HG03175 (cell line): ENCODE results near the gene URAD.
"Not testable (repeated sequence)": the region's sequence is repeated elsewhere in the genome, so short reads cannot be mapped to it uniquely, and the experiment has no call there.

Experiments used
- ATAC-seq: cut with Tn5 transposase; IDR thresholded peaks from one replicate; pipeline ENCODE4 v1.9.1; 2021; ENCODE audit warnings: mild to moderate bottlenecking, moderate library complexity; ENCODE audit not compliant: unreplicated experiment

URAD gene

GRCh38 chr13:27988520-27988919 is at the start of gene URAD:
Gene URAD (minus strand): TSS chr13:27988693. CDS start chr13:27988637, 56 bp downstream.
- ATAC-seq = no peak

DNA sequence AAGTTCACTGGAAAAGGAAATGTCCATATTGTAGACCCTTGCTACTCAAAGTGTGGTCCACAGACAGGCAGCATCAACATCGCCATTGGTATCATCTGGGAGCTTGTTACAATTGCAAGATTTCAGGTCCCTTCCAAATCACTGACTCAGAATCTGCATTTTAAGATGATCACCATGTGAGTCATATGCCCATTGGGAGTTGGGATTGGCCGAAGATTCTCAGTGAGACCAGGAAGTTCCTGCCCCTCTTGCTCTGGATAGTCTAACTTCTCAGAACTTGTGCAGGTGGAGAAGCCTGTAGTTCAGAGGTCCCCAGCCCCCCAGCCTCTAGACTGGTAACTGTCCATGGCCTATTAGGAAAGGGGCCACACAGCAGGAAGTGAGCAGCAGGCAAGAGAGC is 48.9 kb upstream of the URAD start:
- ATAC-seq = no peak

- no peak for ATAC-seq
Measured at GRCh38 chr13:28035146-28035782, 46.8 kb upstream of the URAD start.

DNA sequence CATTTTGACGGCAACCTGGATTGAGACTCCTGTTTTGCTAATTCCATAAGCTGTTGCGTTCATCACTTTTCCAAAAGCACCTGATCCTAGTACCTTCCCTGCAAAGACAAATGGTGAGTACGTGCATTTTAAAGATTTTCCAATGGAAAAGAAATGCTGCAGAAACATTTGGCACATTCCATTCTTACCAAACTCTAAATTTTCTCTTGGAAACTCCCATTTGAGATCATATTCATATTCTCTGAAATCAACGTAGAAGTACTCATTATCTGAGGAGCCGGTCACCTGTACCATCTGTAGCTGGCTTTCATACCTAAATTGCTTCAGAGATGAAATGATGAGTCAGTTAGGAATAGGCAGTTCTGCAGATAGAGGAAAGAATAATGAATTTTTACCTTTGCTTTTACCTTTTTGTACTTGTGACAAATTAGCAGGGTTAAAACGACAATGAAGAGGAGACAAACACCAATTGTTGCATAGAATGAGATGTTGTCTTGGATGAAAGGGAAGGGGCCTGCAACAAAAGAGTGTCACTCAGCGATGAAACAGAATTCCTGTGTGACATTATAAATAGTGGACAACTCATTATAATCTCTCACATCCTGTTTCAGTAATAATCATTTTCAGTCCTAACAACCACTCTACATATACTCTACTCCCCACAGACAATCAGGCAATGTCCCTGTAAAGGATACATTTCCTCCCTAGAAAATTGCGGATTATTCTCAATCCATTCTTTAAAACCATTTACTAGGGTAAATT is 45.6 kb upstream of the URAD start:
- no peak for ATAC-seq

DNA sequence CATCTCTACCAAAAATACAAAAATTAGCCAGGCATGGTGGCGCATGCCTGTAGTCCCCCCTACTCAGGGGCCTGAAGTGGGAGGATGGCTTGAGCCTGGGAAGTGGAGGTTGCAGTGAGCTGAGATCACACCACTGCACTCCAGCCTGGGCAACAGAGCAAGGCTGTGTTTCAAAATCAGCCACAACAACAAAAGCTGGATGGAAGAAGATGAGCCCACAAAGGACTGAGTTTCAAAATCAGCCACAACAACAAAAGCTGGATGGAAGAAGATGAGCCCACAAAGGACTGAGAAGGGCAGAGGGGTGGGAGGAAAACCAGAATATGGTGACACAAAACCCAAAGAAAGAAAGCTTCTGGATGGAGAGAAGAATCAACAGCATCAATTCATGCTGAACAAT is 43.9 kb upstream of the URAD start:
- ATAC-seq = not testable (repeated sequence)

DNA sequence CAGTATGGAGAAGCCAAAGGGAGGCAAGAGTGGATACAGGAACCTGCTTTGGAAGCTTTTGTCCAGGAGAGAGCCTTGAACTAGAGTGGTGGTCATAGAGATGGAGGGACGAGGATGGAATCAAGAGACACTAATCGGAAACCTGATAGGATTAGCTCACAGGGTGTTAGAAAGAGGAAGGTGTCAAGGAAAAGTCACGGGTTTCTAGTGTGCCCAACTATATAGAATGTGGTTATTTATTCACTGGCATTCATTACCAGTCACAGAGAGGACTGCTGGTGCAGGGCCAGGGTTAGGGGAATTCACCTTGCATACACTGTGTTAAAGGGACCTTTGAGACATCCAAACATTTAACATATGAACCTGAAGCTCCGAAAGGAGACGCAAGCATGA is 43.4 kb upstream of the URAD start:
- no peak for ATAC-seq

DNA sequence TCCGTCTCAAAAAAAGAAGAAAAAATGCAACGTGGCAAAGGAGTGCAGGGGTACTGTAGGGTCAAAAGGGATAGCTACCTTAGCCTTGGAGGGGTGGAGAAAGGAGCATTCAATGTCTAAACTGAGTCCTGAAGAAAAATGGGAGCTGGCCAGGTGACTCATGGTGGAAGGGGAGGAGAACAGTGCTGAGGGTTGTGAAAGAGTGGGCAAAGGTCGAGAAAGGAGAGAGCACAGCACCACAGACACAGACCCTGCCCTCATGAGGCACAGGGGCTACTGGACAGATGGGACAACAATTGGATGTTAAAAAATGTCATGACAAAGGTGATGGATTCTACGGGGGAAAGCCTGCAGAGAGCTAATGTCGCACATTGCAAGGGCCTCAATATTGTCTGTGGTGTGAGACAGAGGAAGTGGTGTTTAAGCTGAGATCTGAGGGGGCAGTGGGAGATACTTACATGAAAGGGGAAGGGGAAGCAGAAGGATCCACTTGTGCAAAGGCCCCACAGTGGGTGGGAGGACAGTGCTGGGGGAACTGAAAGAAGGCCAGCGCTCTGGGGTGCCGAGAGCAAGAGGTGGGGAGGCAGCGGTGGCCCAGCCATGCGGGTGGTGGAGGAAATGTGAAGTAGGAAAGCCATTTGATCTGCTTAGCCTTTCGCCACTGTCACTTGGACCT is 42.9 kb upstream of the URAD start:
- peak; percentile 54 for ATAC-seq

DNA sequence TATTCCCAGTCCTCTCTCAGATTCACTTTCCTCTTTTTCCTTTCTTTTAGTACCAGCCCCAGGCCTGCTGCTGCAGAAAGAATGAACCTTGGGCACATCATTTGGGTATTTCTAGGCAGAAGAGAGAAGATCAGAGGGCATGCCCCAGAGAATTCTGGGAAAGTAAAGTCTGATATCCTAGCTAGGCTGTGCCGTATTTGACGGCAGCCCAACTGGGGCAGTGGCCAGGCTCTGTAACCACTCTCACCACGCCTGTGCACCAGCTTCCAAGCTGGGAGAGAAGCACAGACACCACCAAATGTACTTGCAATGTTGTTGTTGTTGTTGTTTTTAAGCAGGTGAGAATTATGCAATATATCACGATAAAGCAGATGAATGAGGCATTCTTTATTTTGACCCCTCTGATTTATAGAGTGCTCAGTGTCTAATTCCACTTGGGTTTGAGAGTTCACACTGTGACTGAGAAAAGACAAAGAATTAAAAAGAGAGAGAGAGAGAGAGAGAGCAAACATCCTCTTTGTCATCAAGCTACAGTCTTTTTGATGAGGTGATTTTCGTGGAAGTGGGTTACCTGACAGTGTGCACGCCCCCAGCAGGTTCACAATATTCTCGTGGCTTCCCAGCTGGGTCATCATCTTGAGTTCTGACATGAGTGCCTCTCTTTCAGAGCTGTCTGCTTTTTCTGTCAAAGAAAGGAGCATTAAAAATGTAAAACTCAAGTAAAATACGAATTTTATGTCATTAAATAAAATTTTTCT is 39.3 kb upstream of the URAD start:
- ATAC-seq = no peak

DNA sequence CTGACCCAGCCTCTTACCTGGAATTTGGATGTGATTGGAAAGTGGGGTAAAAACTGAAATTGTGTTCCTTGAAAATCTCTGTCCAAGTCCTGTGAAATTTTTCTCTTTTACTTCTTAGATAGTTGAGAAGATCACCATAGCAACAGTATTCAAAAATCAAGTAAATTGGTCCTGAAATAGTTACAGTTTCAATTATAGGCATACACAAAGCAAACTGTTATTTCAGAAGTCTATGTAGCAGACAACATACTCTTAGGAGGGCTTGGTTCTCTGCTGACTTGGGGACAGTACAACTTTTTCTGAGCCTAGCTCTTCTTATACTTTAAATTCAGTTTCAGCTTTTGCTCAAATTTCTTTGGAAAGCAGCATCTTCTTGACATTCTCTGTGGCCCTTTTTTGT is 38.6 kb upstream of the URAD start:
- no peak for ATAC-seq

DNA sequence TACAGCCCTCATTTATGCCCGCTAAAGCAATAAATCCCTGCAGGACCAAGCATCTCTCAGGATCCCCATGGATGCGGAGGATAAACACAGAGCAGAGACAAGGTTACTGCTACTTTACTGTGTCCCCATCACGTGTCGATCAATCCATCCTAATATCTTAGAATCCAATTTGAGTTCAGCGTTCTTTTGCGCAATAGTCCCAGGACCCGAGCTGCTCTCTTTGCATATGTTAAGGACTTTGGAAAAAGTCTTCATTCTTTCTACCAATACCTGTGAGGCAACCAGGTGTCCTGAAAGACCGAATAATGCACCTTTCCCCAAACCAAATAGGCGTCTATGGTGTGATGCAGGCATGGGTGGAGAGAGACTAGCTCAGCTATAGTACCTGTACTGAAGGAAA is 38.0 kb upstream of the URAD start:
- ATAC-seq = no peak

DNA sequence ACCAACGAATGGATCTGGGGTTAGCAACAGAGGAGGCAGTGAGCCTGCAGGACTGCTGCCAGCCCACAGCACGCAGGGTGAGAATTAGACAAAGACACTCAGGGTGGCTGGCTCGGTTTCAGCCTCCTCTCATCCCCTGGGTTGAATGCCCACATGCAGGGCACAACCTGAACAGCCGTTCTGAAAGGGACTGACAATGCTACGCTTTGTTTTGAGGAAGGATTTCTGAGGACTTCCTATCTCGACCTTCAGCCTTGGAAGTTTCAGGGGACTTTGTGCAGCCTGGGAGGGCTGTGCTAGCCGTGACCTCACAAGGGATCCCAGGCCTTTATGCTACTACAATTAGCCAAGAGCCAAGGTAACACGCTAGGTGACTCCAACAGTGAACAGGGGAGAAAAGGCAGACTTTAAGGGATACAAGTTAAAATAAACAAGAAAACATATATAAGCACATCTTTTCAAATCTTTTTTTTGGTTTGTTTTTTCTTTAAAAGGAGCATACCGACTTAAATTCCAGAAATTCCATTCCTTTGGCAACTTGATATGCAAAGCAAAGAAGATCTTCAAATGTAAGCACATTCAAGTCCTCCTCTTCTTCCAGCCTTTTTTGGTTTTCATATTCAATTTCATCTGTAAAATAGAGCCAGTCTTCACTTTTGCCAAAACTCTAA is 34.5 kb upstream of the URAD start:
- ATAC-seq = no peak

DNA sequence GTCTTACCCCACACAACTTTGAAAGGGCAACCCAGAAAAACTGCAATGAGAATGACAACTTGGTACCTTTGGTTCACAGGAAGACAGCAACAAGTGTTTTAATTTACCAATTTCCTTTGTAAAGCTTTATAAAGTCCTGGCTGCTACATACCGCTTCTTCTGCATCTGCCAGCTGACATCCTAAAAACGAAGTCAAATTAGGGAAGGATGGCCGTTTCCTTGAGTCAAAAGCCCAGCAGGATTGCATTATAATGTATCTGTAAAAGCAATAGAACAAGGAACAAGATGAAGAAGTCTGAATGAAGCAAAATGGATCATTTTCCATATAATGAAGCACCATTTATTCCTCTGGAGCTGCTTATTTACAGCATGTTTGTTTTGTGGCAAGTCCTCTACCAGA is 25.8 kb upstream of the URAD start:
- no peak for ATAC-seq

GRCh38 chr13:28013482-28013881 is 25.0 kb upstream of the URAD start:
- ATAC-seq = no peak

GRCh38 chr13:28012896-28013295 is 24.4 kb upstream of the URAD start:
- peak; percentile 96 for ATAC-seq

GRCh38 chr13:28012383-28012782 is 23.9 kb upstream of the URAD start:
- no peak for ATAC-seq

GRCh38 chr13:28010046-28010445 is 21.6 kb upstream of the URAD start:
- ATAC-seq = no peak

- not testable (repeated sequence) for ATAC-seq
Measured at GRCh38 chr13:28005016-28005415, 16.5 kb upstream of the URAD start.

DNA sequence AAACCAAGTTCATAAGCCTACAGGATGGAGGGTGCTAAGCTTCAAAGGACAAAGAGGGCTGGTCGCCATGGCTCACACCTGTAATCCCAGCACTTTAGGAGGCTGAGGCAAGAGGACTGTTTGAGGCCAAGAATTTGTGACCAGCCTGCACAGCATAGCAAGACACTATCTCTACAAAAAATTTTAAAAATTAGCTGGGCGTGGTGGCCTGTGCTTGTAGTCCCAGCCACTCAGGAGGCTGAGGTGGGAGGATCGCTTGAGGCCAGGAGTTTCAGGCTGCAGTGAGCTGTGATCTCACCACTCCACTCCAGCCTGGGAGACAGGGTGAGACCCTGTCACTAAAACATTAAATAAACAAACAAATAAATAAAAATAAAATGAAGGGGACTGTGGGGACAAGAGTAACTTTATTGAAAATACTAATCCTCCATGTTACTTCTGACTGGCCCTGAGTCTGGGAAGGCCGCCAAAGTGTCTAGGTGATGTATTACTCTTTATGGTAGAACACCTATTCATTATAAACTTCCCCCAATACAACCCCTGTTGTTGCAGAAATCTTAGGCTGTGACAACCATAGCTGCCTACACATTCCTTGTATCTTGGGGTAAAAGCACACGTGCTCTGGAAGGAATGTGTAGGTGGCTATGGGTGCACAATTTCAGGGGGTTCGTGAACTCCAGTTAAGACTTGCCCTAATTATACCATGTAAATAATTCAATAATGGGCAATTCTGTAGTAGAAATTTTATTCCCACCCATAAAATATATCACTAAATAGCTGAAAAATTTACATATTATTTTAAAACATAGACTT is 14.6 kb upstream of the URAD start:
- no peak for ATAC-seq

DNA sequence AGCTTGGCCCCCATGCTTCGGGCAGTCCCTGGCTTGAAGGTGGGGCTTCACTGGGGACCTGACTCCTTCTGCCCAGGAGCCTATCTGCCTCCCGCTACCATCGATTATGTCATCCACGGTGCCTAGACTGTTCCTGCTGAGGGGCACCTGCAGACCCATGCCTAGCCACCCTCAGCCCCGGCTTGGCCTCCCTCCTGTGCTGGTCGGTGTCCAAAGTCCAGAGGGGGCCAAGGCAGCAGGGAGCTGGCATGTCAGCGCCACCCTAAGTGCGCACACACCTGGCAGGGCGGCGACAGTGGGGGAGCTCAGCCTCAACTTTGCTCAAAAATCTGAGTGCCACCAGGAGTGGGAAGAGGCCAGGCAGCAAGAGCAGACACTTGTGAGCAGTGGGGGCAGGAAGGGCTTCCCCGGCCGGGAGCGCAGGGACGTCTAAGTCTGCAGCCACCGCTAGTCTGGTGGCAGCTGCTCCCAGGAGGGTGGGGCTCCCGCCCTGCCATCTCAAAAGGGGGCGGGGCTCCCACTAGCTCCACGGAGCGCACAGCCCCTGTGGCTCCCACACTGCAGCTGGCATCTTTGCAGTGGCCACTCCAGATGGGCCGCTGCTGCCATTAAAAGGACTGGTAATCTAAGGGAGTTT is 13.5 kb upstream of the URAD start:
- no peak for ATAC-seq

- ATAC-seq = no peak
Measured at GRCh38 chr13:28001049-28001448, 12.6 kb upstream of the URAD start.
